RWPE2 (cell line): ENCODE data around the gene URAD.
"Not testable (repeated sequence)": the region's sequence is repeated elsewhere in the genome, so short reads cannot be mapped to it uniquely, and the experiment has no call there.

Experiments used
- ATAC-seq: fragments of 200-7000 bp; cut with Tn5 transposase; 3 replicates; pipeline ENCODE4 v1.9.1; 2021; ENCODE audit warnings: low read depth
- DNase-seq: peaks from one replicate; pipeline ENCODE4 v3.0.0-alpha.2; 2020; ENCODE audit warnings: low spot score
- H3K27ac ChIP-seq: fragments of 450-650 bp; 2 replicates; pipeline ENCODE4 v1.5.1; 2017; ENCODE audit warnings: mild to moderate bottlenecking; ENCODE audit not compliant: poor library complexity, severe bottlenecking
- H3K27me3 ChIP-seq: fragments of 250-450 bp; sonication (Bioruptor Pico); 2 replicates; pipeline ENCODE4 v1.5.1; 2021; ENCODE audit warnings: mild to moderate bottlenecking, moderate library complexity; ENCODE audit not compliant: insufficient read depth, poor library complexity, severe bottlenecking
- H3K36me3 ChIP-seq: fragments of 250-450 bp; sonication (Bioruptor Pico); 2 replicates; pipeline ENCODE4 v1.5.1; 2020; ENCODE audit warnings: low read depth, mild to moderate bottlenecking, moderate library complexity
- H3K4me1 ChIP-seq: fragments of 250-450 bp; sonication (Bioruptor Pico); 2 replicates; pipeline ENCODE4 v1.5.1; 2021; ENCODE audit warnings: mild to moderate bottlenecking, moderate library complexity; ENCODE audit not compliant: insufficient read depth, poor library complexity, severe bottlenecking
- H3K4me3 ChIP-seq: fragments of 250-450 bp; sonication (Bioruptor Pico); 2 replicates; pipeline ENCODE4 v1.5.1; 2021; ENCODE audit warnings: mild to moderate bottlenecking, moderate library complexity; ENCODE audit not compliant: severe bottlenecking
- H3K9me3 ChIP-seq: fragments of 250-450 bp; sonication (Bioruptor Pico); 2 replicates; pipeline ENCODE4 v1.5.1; 2021; ENCODE audit warnings: mild to moderate bottlenecking, moderate library complexity; ENCODE audit not compliant: severe bottlenecking
- TF ChIP-seq, protein P1 (sequence below): fragments of 450-650 bp; IDR thresholded peaks from one replicate; pipeline ENCODE4 v1.5.1; 2017; ENCODE audit warnings: mild to moderate bottlenecking, moderate library complexity; ENCODE audit not compliant: poor library complexity, severe bottlenecking

URAD gene

GRCh38 chr13:28010046-28010445, 21.6 kb upstream of the URAD start:
- H3K4me1 ChIP-seq, result no peaks in the 10 kb centered on the region
- H3K27me3 ChIP-seq, result no peaks in the 10 kb centered on the region
- no peaks in the 10 kb centered on the region for H3K9me3 ChIP-seq
- H3K36me3 ChIP-seq, result no peaks in the 10 kb centered on the region
- H3K4me3 ChIP-seq, result no peak overlapping the region
- DNase-seq (no peak), ATAC-seq (no peak)
- TF ChIP-seq, protein P1, sequence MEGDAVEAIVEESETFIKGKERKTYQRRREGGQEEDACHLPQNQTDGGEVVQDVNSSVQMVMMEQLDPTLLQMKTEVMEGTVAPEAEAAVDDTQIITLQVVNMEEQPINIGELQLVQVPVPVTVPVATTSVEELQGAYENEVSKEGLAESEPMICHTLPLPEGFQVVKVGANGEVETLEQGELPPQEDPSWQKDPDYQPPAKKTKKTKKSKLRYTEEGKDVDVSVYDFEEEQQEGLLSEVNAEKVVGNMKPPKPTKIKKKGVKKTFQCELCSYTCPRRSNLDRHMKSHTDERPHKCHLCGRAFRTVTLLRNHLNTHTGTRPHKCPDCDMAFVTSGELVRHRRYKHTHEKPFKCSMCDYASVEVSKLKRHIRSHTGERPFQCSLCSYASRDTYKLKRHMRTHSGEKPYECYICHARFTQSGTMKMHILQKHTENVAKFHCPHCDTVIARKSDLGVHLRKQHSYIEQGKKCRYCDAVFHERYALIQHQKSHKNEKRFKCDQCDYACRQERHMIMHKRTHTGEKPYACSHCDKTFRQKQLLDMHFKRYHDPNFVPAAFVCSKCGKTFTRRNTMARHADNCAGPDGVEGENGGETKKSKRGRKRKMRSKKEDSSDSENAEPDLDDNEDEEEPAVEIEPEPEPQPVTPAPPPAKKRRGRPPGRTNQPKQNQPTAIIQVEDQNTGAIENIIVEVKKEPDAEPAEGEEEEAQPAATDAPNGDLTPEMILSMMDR, result no peak
- no peak overlapping the region for H3K27ac ChIP-seq

DNA sequence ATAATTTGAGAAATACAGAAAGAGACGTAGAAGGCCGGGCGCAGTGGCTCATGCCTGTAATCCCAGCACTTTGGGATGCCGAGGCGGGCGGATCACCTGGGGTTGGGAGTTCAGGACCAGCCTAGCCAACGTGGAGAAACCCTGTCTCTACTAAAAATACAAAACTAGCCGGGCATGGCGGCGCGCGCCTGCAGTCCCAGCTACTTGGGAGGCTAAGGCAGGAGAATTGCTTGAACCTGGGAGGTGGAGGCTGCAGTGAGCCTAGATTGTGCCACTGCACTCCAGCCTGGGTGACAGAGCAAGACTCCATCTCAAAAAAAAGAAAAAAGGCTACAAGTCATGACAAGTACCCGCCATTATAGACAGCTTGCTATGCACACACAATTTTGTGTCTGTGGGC, 16.5 kb upstream of the URAD start:
- H3K4me1 ChIP-seq, H3K36me3 ChIP-seq, DNase-seq, H3K4me3 ChIP-seq, H3K27me3 ChIP-seq, H3K27ac ChIP-seq, ATAC-seq, H3K9me3 ChIP-seq: not testable (repeated sequence)

DNA sequence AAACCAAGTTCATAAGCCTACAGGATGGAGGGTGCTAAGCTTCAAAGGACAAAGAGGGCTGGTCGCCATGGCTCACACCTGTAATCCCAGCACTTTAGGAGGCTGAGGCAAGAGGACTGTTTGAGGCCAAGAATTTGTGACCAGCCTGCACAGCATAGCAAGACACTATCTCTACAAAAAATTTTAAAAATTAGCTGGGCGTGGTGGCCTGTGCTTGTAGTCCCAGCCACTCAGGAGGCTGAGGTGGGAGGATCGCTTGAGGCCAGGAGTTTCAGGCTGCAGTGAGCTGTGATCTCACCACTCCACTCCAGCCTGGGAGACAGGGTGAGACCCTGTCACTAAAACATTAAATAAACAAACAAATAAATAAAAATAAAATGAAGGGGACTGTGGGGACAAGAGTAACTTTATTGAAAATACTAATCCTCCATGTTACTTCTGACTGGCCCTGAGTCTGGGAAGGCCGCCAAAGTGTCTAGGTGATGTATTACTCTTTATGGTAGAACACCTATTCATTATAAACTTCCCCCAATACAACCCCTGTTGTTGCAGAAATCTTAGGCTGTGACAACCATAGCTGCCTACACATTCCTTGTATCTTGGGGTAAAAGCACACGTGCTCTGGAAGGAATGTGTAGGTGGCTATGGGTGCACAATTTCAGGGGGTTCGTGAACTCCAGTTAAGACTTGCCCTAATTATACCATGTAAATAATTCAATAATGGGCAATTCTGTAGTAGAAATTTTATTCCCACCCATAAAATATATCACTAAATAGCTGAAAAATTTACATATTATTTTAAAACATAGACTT, 14.6 kb upstream of the URAD start:
- DNase-seq (no peak), ATAC-seq (no peak)
- H3K4me3 ChIP-seq, result no peak overlapping the region
- H3K9me3 ChIP-seq, result no peaks in the 10 kb centered on the region
- no peaks in the 10 kb centered on the region for H3K4me1 ChIP-seq
- H3K27ac ChIP-seq, result no peak overlapping the region
- TF ChIP-seq, protein P1, result no peak
- no peaks in the 10 kb centered on the region for H3K27me3 ChIP-seq
- no peaks in the 10 kb centered on the region for H3K36me3 ChIP-seq

DNA sequence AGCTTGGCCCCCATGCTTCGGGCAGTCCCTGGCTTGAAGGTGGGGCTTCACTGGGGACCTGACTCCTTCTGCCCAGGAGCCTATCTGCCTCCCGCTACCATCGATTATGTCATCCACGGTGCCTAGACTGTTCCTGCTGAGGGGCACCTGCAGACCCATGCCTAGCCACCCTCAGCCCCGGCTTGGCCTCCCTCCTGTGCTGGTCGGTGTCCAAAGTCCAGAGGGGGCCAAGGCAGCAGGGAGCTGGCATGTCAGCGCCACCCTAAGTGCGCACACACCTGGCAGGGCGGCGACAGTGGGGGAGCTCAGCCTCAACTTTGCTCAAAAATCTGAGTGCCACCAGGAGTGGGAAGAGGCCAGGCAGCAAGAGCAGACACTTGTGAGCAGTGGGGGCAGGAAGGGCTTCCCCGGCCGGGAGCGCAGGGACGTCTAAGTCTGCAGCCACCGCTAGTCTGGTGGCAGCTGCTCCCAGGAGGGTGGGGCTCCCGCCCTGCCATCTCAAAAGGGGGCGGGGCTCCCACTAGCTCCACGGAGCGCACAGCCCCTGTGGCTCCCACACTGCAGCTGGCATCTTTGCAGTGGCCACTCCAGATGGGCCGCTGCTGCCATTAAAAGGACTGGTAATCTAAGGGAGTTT, 13.5 kb upstream of the URAD start:
- no peaks in the 10 kb centered on the region for H3K4me1 ChIP-seq
- no peaks in the 10 kb centered on the region for H3K36me3 ChIP-seq
- TF ChIP-seq, protein P1, result no peak
- DNase-seq (no peak), ATAC-seq (no peak)
- no peaks in the 10 kb centered on the region for H3K9me3 ChIP-seq
- no peaks in the 10 kb centered on the region for H3K27me3 ChIP-seq
- H3K27ac ChIP-seq, result no peak overlapping the region
- H3K4me3 ChIP-seq, result no peak overlapping the region

GRCh38 chr13:28001049-28001448, 12.6 kb upstream of the URAD start:
- DNase-seq, result no peak
- TF ChIP-seq, protein P1, result no peak
- no peak overlapping the region for H3K4me3 ChIP-seq
- ATAC-seq, result no peak
- H3K9me3 ChIP-seq, result no peaks in the 10 kb centered on the region
- no peaks in the 10 kb centered on the region for H3K36me3 ChIP-seq
- H3K27ac ChIP-seq, result no peak overlapping the region
- H3K27me3 ChIP-seq, result no peaks in the 10 kb centered on the region
- no peaks in the 10 kb centered on the region for H3K4me1 ChIP-seq
